ENCODE measurements around the gene ZC3H12D. TPM values are rescaled to one million over a fixed set of nuclear protein-coding genes. Genes with fewer than 3 reads are reported as not detected.
A peak's percentile ranks its signal among the peaks of the same experiment; 100 is the strongest.

Gene ZC3H12D
- total RNA-seq, 4 donors from 2014 or later, result 1.6 to 7.2 (median 3.1) TPM

- TF ChIP-seq POLR2A (IDR thresholded peaks at IDR 0.05), result no peak
- TF ChIP-seq EP300 (IDR thresholded peaks at IDR 0.05), result peak; percentile 92 to 98
- DNase-seq (ENCODE audit: low spot score in 2 of 2), result peak; percentile 92 to 95
- peaks cover 0 to 21% of the 10 kb centered on the region in 2 donors for H3K27me3 ChIP-seq
- no peaks in the 10 kb centered on the region for H3K36me3 ChIP-seq
- H3K9me3 ChIP-seq, result no peaks in the 10 kb centered on the region
- H3K4me3 ChIP-seq, result no peak overlapping the region
- peak overlapping the region in 3 of 4 donors; percentile 36 to 82 (median 39) for H3K27ac ChIP-seq
- peaks cover 0 to 54% (median 35%) of the 10 kb centered on the region in 4 donors for H3K4me1 ChIP-seq
- 0 to 13% methylated on average over 4 to 11 of the region's 15 CpGs for WGBS, 2 donors
These were observed 30.4 kb downstream of the ZC3H12D start for GRCh38 chr6:149454346-149454848.

- Histone ChIP-seq H3K4me3 (no peak overlapping the region), H3K27me3 (peaks cover 0 to 22% of the 10 kb centered on the region in 2 donors), H3K9me3 (no peaks in the 10 kb centered on the region), H3K36me3 (no peaks in the 10 kb centered on the region), H3K27ac (peak overlapping the region in 3 of 4 donors; percentile 36 to 82 (median 39)), H3K4me1 (peaks cover 0 to 54% (median 35%) of the 10 kb centered on the region in 4 donors)
- no peak for DNase-seq (ENCODE audit: low spot score in 2 of 2)
- TF ChIP-seq CTCF (IDR thresholded peaks at IDR 0.05) (no peak), POLR2A (IDR thresholded peaks at IDR 0.05) (no peak), EP300 (IDR thresholded peaks at IDR 0.05) (no peak)
- 38 to 39% methylated on average over 6 of the region's 6 CpGs for WGBS, 2 donors
These were observed 31.0 kb downstream of the ZC3H12D start for GRCh38 chr6:149453597-149454345.

- no peak for DNase-seq (ENCODE audit: low spot score in 2 of 2)
- TF ChIP-seq EP300 (IDR thresholded peaks at IDR 0.05), result no peak
- TF ChIP-seq CTCF (IDR thresholded peaks at IDR 0.05), result no peak
- TF ChIP-seq POLR2A (IDR thresholded peaks at IDR 0.05), result no peak
These were observed 32.5 kb downstream of the ZC3H12D start for GRCh38 chr6:149452037-149452939.

GRCh38 chr6:149451376-149452036 is 33.3 kb downstream of the ZC3H12D start:
- H3K36me3 ChIP-seq, result no peaks in the 10 kb centered on the region
- 49 to 69% methylated on average over 15 to 30 of the region's 47 CpGs for WGBS, 2 donors
- H3K4me1 ChIP-seq, result peaks cover 0 to 54% (median 35%) of the 10 kb centered on the region in 4 donors
- TF ChIP-seq EP300 (IDR thresholded peaks at IDR 0.05), result no peak
- TF ChIP-seq POLR2A (IDR thresholded peaks at IDR 0.05), result no peak
- TF ChIP-seq CTCF (IDR thresholded peaks at IDR 0.05), result no peak
- no peaks in the 10 kb centered on the region for H3K9me3 ChIP-seq
- no peak for DNase-seq (ENCODE audit: low spot score in 2 of 2)
- peaks cover 0 to 20% of the 10 kb centered on the region in 2 donors for H3K27me3 ChIP-seq
- H3K27ac ChIP-seq, result peak overlapping the region in 2 of 4 donors; percentile 32 to 37
- H3K4me3 ChIP-seq, result peak overlapping the region; percentile 18 to 58 (median 40)

More at GRCh38 chr6:149452037-149452939, 32.5 kb downstream of the ZC3H12D start:
- WGBS, 2 donors, result 85 to 95% methylated on average over 11 to 13 of the region's 13 CpGs
- no peak overlapping the region for H3K4me3 ChIP-seq
- H3K4me1 ChIP-seq, result peaks cover 0 to 54% (median 35%) of the 10 kb centered on the region in 4 donors
- no peaks in the 10 kb centered on the region for H3K9me3 ChIP-seq
- H3K27ac ChIP-seq, result no peak overlapping the region
- H3K36me3 ChIP-seq, result no peaks in the 10 kb centered on the region
- H3K27me3 ChIP-seq, result peaks cover 0 to 20% of the 10 kb centered on the region in 2 donors
